GM19372 (cell line): ENCODE measurements around the gene ARL14EP.
A peak's percentile ranks its signal among the peaks of the same experiment; 100 is the strongest.

Experiments used
- ATAC-seq: cut with Tn5 transposase; IDR thresholded peaks from one replicate; pipeline ENCODE4 v1.9.1; 2021; ENCODE audit warnings: mild to moderate bottlenecking, low read depth, moderate library complexity; ENCODE audit not compliant: unreplicated experiment

ARL14EP gene

DNA sequence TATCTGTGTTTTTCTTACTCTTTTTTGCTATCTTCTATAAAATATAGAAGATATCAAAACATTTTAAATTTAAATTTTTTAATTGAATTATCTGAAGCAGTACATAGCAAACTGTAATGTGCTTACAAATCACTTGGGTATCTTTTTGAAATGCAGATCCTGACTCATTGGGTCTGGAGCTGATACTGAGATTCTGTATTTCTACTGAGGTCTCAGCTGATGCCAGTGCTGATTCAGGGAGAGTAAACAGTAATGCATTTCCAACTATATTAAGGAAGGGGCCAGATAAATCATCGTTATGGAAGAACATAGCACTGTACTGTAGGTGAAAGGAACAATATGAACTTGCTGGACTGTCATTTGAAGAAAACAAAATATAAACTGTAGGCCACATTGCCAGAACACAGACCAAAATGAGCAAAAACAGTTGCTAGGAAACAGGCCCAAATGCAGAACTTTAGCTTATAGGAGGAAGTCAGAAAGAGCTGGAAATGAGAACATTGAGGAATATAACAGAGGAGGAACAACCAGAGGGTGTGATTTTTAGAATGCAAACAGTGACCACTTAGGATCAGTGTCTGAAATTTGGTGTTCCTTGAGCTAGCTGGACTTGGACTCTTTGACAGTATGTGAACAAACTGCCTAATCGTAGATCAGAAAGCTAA lies 3.3 kb downstream of the ARL14EP start:
- ATAC-seq: no peak

DNA sequence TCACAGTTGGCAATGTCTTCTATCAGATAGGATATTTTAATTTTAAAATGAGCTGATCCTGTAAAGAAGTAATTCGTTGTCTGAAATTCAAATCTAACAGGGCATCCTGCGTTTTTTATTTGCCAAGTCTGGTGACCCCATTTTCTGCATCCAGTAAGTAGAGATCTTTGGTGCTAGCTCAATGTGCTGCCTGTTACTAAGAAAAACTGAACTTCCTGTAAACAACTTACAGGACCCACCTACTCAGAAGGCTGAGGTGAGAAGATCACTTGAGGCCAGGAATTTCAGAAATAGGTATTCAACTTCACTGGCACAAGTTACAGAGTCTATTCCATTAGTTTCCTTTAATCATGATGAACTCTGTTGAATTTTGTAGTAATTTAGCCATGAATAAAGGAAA lies 4.0 kb downstream of the ARL14EP start:
- ATAC-seq: no peak

DNA sequence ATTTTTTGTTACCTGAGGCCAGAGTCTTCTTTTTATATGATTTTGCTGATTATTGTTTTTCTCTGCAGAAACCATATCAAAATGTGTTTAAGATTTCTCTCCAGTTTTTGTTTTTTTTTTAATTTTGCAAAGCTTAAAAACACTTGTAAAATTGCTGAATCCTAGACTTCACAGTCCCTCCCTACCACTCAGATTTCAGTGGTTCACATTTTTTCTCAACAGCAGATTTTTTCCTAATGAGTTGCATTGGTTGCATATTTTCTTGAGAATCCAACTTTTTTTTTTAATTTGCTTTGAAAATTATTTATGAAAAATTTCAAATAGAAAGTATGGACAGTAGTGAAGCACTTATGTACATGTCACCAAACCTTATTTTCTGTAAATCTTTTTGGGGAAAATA lies 5.8 kb downstream of the ARL14EP start:
- ATAC-seq: no peak

DNA sequence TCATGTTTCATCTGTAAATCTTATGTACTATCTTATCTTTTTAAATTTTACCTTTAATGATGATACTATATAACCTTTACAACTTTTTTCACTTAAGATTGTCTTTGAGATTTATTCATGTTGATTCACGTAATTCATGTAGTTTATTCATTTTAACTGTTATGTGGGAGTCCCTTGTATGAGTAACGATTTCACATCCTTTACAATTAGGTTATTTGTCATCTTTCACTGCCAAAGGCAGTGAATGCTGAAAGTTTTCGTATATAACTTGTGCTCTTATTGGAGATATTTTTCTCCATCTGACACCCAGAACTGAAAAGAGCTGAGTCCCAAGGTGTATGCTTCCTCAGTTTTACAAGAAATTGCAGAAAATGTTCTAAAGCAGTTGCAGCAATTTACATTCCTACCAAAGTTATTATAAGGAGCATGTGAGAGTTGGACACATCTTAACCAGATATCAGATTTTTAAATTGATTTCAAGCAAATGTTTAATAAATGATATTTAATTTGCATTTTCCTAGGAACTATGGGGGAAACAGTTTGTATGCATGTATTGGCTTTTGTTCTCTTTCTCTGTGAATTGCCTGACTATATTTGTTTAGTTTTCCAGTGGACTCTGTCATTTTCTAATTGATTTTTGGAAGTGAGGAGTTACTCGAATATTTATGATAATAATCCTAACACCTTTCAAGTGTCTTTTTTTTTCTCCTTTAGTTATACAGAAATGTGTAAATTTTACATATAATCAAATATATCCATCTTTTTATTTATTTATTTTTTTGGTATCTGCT lies 6.4 kb downstream of the ARL14EP start:
- ATAC-seq: no peak

DNA sequence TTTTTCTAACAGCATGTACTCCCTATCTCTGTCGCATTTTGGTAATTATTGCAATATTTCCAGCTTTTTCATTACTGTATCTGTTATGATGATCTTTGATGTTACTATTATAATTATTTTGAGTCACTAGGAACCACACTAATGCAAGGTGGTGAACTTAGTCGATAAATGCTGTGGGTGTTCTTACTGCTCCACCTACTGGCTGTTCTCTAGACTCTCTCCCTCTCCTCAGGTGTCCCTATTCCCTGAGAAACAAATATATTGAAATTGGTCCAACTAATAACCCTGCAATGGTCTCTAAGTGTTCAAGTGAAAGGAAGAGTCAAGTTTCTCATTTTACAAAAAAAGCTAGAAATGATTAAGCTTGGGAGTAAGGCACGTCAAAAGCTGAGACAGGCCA lies 10.5 kb downstream of the ARL14EP start:
- no peak for ATAC-seq

DNA sequence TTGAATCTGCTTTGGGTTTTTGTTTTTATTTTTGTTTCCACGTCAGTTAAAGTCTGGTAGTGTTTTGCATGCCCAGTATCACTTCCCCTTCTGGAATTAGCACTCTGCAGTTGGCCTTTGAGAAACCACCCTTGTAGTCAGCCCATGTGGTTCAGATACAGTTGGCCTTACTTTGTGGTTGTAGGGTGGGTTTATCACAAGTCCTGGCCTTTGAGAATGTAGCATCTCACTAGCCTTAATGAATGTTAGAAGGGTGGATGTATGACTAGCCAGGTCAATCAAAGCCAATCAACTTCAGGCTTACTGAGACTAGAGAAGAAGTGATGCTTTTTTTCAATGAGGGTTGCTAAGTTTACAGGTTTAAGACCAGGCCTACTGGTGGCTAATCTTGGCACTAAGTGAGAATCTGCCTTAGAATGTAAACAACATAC lies 19.8 kb downstream of the ARL14EP start:
- ATAC-seq: peak; percentile 94

DNA sequence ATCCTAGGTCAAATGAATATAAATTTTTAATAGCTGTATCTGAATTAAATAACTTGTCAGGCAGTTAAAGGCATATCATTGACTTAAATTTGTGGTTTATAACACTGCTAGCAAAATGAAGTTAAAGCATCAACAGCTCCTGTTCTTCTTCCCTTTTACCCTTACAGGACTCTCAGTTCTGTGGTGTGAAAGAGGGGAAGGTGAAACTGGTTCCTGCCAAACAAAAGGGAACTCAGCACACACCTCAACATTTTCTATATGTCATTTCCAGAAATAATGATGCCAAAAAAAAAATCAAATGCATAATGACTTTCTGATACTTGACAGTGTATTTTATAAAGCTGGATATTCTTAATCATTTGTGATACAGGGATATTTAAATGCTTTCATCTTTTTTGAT lies 21.2 kb downstream of the ARL14EP start:
- ATAC-seq: no peak

DNA sequence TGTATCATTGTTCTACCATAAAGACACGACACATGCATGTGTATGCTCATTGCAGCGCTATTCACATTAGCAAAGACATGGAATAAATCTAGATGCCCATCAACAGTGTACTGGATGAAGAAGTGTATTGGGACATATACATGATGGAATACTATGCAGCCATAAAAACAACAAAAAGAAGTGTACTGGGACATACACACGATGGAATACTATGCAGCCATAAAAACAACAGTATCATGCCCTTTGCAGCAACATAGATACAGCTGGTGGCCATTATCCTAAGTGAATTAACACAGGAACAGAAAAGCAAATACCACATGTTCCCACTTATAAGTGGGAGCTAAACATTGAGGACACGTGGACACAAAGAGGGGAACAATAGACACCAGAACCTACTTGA lies 22.7 kb downstream of the ARL14EP start:
- ATAC-seq: no peak

DNA sequence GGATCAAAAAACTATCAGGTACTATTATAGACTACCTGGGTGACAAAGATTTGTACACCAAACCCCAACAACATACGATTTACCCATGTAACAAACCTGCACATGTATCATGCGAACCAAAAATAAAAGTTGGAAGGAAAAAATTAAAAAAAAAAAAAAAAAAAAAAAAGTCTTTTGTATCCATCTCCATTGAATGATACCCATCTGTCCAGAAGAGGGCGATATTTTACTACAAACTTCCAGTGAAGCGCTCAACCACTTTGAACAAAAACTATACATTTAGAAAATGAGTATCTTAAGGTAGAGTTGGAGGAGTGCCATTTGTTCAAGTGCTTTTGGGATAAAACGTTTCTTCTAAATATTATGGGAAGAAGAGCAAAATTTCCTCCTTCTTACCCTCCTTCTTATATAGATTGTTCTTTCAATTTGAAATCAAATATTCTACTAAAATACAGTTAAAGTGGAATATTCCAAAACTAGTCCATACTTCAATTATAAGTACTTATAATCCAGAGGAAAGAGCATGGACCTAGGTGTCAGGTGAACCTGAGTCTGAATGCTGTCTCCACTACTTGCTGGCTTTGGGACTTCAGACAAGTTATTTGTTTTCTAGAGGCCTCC lies 23.3 kb downstream of the ARL14EP start:
- no peak for ATAC-seq

DNA sequence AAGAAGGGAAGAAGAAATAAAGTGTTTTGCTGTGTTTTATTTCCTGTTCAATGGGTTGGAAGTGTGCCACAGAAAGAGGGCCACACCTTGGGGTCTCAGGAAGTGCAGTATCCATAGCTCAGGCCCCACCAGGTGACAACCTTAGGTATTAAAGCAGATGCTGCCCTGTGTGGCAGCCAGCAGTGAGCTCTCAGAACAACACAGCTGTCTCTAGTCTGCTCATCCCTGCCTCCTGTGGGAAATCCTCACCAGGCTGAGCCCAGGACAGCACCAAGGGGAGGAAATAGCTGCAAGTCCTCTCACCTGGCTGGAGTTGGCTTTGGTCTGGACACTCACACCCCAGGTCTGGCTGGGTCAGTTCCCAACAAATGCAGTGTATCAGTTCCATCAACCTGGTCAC lies 25.1 kb downstream of the ARL14EP start:
- no peak for ATAC-seq

DNA sequence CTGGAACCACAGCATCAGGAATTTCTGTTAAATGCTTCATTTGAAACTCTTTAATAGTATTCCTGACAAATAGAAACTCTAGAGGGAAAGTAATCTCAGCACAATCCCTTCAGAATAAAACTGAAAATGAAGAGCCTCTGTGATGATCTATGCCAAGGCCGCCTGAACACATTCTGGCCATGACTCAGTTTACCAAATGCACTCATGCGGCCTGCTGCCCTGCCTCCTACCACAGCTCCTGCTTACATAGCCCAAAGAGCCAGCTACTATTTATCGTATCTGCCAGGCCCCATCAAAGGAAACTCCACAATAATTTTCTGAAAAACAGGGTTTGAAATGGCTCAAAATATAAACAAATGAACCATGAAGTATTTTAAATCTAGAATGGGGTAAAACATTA lies 27.0 kb downstream of the ARL14EP start:
- no peak for ATAC-seq

DNA sequence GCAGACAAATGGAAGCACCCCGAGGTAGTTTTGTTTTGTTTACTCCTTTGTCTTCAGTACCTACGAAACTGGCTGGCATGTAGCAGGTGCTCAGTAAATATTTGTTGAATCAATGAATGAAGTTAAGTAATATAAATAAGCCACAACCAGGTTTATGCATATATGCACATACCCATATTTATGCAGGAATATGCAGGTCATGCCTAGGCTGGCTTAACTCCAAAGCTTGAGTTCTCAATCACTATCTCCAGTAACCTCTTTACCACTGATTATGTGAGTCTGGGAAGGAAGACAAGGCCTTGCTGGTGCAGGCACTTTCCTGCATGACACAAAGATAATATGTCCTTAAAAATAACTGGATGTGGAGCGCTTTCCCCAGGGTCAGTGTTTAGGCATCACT lies 27.5 kb downstream of the ARL14EP start:
- ATAC-seq: no peak

DNA sequence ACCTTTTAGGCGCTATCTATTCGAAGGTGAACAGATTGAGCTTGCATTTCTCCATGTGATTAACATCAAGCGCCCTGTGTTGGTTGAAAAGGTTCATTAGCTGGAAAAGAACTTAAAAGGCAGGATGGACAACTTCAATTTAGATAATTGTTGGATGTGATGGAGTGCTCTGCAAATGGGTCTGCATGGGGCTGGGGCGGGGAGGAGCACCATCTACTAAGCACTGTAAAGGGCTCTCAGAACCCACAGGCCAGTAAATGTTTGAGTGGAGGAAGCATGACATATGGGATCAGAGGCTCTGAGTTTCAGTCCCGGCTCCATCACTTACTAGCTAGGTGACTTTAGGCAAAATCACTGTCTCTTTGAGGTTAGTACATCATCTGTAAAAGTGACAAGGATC lies 28.2 kb downstream of the ARL14EP start:
- ATAC-seq: no peak

DNA sequence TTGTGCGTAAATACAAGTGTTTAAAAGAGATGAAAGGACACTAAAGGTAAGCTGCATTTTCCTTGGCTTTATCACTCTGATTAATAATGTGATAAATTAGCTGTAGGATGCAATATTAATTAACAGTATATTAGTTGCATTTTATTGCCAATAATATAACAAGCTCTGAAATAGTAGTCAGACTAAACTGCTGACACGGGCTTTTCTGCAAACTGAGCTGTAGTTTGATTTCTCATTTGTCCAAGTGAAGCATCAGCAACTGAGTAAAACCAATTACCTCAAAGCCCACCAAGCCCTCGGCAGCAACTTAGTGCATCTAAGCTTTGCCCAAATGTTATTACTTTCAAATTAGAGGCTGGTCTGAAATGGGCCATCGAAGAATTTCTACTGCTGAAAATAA lies 33.5 kb downstream of the ARL14EP start:
- ATAC-seq: no peak

DNA sequence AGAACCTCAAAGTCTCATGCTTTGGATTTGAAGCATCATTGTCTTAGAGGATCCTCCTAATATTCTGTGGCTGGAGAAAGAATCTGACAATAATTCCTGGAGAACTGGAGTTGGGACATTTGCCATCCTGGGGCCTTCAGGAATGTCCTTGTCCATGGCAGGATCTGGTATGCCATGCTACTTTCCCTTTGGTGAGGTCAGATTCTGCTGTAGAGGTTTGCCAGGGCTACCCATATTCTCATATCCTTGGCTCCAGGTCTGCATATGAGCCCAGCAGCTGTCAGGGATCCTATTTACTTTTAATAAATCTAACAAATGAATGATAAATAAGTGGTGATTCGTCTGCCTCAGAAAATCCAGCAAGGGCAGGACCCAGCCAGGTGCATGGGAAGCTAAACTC lies 35.0 kb downstream of the ARL14EP start:
- ATAC-seq: no peak

DNA sequence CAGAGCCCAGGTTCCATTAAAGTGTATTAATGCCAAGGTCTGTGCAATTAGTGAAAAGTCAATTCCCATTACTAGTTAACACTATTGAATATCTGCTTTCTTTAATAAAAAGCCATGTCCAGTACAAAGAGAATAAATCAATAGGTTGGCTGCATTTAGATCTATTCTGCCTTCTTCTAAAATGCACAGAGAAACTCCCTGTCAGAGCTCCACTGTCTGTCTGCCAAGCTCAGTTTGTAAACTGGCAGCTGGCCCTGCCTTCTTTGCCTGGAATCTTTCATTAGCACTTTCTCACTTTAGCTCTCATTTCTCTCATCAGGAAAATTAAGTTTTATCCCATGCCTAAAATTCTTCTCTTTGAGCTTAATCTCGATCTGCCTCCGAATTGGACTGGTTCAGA lies 35.6 kb downstream of the ARL14EP start:
- ATAC-seq: no peak

DNA sequence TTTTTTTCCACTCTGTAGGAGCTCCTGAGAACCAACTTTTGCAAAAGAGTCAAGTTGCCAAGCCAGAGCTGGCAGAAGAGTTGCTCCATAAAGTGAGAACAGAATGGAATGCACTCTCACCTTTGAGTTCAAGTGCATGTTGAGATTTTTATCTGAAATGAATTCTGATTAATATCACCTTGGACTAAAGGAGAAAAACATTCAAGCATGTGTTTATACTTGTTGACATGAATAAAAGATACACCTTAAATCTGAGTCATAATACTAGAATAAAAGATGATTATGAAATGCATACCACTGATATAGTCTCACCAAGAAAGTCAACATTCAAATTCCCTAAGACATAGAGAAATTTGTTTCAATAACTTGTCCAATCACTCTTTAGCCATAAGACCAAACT lies 37.8 kb downstream of the ARL14EP start:
- ATAC-seq: no peak

DNA sequence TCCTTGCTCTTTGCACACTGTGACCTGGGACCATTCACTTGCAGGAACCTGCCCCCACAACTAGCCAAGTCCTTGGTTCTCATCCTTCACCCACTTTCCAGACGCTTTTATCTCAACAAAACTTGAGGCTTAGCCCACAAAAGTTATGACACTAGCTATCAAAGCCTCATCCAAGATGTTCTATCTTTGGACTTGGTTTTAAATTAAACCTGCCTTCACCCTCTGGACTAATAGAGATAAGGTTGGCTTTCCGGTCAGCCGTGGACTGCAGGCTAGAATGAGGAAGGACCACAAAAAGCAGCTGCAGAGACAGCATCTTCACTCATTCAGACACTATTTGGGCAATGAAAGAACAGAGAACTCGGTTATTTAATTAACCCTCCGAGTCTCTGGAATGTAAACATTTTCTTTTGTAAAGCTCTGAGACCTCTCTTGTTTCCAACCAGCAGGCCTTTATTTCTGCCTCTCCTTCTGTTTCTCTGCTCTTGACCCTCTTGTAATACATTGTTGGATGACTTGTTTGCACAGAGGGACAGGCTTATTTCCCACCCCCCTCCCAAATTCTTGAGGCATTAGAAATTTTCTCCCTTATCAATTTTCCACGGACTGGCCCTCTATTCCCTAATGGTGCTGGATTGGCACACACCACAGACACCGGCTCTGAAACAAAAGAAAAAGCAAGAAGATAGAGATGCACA lies 41.4 kb downstream of the ARL14EP start:
- ATAC-seq: no peak

DNA sequence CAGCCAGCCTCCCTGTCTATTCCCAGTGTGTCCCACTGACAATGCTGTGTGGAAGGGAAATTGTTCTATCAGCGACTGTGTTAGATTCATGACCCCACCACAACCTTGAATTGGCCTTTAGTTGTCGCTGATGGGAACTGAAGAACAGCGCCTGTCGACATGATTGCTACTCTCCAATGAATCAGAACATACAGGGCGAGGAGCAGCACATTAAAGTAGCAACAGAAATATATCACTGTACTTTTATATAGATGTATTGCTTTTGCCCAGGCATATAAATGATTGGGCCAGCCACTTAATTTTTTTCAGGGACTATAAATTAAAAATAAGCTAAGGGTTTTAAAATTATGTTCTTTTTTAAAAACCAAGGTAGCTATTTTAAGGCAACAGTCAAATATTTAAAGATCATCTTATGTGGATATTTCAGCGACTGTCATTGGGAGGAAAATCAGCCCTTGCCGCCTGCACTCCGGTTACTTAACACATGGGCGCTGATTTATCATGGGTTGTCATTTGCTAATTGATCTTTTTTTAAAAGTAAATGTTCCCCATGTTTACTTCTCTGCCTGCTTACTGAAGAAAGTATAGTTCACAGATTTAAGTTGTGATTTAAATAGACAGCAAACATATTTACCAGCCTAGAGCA lies 42.1 kb downstream of the ARL14EP start:
- ATAC-seq: no peak

DNA sequence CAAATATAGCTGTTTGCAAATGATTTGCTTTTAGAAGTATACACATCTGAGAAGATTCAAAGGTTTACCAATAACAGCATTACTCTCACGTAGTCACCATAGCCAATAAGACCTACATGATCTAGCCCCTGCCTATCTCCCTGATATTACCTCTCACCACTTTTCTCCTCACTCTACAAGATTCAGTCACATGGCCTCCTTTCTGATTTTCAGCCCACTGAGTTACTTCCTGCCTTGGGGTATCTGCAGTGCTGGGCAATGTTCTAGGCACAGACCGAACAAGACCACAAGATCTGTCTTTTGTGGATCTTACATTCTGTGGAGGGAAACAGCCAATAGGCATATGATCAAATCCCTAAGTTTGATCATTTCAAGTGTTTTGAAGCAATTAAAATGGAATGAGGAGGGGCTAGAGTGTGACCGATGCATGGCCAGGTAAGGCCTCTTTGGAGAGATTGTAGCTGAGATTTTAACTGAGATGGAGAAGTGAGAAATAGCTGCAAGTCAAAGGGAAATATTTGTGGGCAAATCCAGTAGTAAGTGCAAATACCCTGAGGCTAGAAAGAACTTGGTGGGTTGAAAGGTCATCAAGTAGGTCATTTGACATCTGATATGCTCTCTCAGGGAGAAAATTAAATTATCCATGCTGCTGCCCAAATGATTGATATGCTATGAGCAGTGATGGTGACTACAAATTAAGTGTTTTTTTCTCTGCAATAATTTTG lies 43.1 kb downstream of the ARL14EP start:
- ATAC-seq: no peak
